Activated T-cell treated with anti-CD3 and anti-CD28 coated beads, Interleukin-2, amount 50 U/mL, for 1 hour (primary cell): ENCODE data around the gene RNF10.
A peak's percentile ranks its signal among the peaks of the same experiment; 100 is the strongest.
"Not testable (repeated sequence)": the region's sequence is repeated elsewhere in the genome, so short reads cannot be mapped to it uniquely, and the experiment has no call there.

Experiments
- DNase-seq: peaks from one replicate; pipeline ENCODE4 v3.0.0-alpha.2; 2020

The RNF10 gene

DNA sequence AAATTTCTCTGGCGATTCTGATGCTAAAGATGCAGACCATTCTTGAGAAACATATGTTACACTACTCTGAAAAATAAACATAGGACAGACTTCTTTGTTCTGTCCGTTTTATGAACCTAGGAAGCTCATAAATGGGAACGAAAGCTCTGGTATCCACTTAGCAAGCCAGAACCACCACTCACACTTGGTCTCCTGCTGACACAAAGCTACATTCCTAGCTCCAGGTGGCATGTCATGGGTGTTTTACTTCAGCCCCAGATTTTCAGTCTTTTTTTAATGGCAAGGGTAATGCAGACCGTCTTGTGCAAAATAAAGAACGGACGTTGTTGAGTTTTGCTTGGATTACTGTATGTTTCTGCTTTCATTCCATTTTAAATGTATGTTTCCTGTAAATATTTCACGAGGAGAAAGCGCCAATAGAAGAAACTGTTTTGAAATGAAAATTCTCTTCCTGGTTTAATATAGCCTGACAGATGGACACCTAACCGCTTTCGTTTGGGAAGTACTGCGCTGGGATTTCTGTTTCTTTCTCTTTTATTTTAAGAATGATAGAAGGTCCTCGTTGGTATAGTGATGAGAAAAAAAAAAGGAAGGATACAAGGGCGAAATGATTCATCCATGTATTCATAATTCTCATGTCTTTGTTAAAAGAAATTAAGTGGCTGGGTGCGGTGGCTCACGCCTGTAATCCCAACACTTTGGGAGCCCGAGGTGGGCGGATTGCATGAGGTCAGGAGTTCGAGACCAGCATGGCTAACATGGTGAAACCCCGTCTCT lies 4.3 kb upstream of the RNF10 start:
- no peak for DNase-seq

DNA sequence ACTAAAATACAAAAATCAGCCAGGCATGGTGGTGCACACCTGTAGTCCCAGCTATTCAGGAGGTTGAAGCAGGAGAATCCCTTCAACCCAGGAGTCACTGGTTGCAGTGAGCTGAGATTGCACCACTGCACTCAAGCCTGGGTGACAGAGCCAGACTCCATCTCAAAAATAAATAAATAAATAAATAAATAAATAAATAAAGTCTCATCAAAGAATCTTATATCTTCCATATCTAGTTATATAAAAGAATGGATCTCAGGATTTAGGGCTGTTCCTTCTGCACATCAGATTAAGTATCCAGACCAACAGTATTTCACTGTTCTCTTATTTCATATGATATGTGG lies 3.8 kb upstream of the RNF10 start:
- not testable (repeated sequence) for DNase-seq

DNA sequence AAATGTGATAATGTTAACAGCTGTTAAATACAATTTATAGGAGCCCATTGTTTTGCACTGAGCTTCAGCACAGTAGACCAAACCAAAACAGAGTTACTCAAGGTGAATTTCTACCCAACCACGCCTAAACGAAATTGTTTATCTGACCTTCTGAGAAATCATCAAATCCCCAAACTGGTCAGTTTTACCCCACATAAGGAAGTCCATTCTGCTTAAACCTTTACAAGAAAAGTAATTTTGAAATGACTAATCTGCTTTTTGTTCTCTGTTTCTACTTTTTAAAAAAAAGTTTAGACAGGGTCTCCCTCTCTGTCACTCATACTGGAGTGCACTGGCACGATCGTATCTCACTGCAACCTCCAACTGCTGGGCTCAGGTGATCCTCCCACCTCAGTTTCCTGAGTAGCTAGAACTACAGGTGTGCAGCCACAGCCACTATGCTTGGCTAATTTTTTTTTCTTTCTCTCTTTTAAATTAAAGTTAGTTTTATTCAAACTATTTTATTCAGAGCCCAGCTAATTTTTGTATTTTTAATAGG lies 1.4 kb upstream of the RNF10 start:
- no peak for DNase-seq

GRCh38 chr12:120534703-120535655 lies 823 bp downstream of the RNF10 start:
- DNase-seq = peak; percentile 67

DNA sequence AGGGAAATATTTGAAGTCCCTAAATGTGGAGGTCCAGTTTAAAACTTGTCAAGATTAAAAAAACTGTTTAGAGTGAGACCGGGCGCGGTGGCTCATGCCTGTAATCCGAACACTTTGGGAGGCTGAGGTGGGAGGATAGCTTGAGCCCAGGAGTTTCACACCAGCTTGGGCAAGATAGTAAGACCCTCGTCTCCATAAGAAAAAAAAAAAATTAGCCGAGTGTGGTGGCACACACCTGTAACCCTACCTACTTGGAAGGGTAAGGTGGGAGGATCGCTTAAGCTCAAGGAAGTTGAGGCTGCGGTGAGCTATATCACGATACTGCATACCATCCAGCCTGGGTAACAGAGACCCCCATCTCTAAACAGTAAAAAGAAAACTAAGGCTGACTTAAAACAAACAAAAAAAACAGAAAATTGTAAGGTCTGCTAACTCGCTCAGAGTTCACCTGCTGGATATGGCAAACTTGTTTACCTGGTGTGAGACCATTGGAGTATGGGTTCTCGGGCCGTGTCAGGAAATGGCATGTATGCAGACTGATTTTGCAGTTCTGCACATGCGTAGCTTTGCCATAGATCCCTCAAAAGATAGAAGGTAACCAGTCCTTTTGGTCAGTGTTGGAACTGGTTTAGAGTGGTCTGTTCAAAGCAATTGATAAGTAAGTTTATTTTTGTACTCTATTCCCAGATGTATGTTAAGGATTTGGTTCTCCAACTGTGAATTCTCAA lies 2.1 kb downstream of the RNF10 start:
- no peak for DNase-seq

DNA sequence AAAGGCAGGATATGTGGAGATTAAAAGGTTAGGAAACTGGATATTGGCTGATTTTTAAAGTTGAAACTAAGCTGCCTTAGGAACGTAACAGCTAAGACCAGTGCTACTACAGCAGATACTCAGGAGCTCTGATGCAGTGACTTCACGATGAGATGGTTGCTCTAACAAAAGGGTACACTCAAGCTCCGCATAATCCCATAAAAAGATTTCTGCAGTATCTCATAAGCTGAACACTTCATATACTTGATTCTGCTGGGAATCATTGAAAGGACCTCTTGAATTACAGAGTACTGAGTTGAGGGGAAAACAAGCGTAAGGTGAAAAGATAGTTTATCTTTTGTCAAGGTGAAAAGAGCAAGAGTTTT lies 3.7 kb downstream of the RNF10 start:
- DNase-seq = no peak

DNA sequence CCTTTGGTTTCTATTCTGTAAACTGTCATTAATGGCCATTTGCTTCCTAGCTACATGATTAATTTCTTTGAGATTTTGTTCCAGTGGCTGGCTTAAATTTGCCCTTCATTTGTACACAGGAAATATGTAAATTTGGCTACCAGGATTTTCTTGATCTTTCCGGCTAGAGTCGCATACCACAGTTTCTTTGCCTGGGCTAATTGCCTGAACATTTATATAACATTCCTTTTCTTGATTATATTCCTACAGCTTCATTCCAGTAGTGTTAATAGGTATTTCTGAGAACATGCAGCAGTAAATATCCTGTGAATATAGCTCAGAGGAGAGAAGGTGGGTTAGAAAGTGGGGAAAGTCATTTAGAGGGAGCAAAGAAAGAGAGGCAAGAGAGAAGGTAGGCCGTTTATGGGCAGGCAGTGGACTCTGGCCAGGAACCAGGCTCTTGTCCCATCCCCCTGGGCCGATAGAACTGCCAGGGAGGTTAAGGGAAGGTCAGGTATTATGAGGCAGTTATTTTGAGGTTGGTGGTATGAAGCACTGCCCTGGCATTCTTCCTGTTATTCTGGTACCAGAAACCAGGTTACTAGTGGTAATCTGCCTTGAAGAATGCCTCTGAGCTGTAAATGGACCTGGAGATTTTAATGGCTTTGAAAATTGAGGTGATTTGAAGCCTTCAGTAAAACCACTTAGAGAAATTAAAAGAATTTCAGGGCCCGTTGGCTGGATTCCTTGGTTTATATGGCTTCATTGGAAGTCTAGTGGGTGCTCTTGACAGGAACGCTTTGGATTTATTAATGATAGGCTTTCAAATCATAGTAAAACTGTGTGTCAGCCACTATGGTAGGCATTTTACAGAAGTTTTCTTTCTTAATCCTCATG lies 4.4 kb downstream of the RNF10 start:
- DNase-seq = no peak

GRCh38 chr12:120539303-120539702 lies 5.1 kb downstream of the RNF10 start:
- no peak for DNase-seq

- DNase-seq = no peak
These were observed 6.3 kb downstream of the RNF10 start for GRCh38 chr12:120540445-120540844.

GRCh38 chr12:120542166-120542565 lies 8.0 kb downstream of the RNF10 start:
- DNase-seq = no peak

GRCh38 chr12:120544691-120545090 lies 10.5 kb downstream of the RNF10 start:
- no peak for DNase-seq

GRCh38 chr12:120546050-120546386 lies 11.9 kb downstream of the RNF10 start:
- DNase-seq = no peak

- no peak for DNase-seq
These were observed 20.5 kb downstream of the RNF10 start for GRCh38 chr12:120554678-120555077.

DNA sequence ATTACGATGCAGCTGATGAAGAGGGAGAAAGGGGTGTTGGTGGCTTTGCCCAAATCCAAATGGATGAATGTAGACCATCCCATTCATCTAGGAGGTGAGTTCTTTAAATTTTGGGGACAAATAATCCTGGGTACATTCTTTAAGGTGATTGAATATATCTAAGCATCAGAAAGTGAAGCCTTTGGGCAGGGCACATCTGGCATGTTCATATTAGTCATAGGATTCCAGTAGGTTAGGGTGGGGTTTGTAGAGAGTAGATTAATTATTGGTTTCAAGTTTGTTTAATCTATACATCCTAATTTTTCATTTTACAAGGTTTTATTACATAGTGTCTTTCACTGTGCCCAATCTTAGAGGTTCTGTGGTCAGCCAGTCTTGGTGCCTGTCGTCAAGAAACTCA lies 23.4 kb downstream of the RNF10 start:
- DNase-seq = no peak

DNA sequence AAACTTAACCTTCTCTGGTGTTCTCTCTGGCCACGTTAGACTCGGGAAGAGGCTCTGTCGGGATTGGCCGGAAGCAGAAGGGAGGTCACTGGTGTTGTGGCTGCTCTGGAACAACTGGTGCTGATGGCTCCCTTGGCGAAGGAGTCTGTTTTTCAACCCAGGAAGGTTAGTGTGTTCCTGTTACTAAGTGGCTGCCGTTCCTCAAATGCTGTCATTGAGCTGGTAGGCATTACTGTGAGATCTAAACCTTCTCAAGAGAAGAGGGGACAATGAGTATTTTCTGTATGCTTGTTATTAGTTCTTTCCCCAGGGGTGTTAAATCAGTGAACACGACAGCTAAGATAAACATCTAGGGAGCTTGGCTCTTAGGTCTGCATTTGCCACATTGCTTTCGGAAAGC lies 28.8 kb downstream of the RNF10 start:
- no peak for DNase-seq

DNA sequence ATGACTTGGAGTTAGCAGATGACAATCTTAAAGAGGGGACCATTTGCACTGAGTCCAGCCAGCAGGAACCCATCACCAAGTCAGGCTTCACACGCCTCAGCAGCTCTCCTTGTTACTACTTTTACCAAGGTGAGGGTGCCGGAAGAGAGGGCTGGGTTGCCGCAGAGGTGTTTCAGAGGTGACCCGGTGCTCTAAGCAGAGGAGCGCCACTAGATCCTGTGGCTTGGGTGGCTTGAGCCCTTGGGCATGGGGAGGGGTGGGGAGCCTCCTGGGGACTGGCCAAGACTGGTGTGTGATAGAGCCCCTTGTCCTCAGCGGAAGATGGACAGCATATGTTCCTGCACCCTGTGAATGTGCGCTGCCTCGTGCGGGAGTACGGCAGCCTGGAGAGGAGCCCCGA lies 29.3 kb downstream of the RNF10 start:
- DNase-seq = no peak

DNA sequence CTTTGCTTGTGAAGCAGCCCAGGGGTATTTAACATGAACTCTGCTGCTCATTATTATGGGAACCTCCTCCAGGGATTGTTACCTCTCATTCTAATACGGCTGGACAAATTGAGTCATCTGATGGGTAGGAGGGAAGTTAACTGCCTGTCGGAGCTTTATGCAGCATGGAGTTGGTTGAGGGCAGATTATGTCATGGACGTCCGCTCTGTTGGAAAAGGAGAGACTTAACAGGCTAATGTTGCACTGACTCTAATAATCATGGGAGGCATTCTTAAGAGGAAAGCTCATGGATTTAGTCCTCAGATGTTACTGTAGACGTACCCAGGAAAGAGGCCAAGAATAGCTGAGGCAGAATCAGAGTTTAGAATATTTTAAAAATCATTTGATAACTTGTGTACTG lies 37.1 kb downstream of the RNF10 start:
- DNase-seq = no peak

DNA sequence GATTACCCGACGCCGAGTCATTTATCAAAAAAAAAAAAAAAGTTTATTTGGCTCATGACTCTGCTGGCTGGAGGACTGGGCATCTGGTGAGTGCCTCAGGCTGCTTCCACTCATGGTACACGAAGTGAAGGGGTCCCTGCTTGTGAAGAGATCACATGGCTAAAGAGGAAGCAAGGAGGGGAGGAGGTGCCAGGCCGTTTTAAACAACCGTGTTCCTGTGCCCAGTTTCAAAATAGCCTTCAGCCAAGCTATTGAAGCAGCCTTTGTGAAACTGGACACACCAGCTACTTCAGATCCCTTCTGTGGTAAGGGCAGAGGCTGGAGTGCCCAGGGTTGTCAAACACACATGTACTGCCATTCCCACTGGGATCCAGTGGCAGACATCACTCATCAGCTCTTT lies 39.4 kb downstream of the RNF10 start:
- no peak for DNase-seq

- DNase-seq = no peak
These were observed 40.0 kb downstream of the RNF10 start for GRCh38 chr12:120574106-120574505.

DNA sequence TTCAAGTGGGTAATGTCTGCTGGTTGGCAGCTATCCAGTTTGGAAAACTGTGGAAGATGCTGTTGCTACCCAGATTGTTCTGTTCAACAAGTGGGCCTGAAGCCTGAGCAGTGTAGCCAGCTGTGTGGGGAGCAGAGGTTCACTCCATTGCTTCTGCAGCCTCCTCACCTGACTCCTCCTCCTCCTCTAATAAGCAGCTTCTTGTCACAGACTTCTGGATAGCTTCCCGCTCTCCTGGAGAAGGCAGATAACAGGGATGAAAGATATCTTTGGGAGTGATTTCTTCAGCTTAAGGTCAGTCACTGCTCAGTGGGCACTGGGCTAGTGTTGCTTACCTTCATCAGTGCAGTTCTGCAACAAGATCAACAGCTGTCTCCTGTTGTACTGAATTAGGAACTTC lies 45.0 kb downstream of the RNF10 start:
- no peak for DNase-seq

GRCh38 chr12:120580787-120581723 lies 46.9 kb downstream of the RNF10 start, which contains the start of gene POP5:
Gene POP5 (minus strand): TSS chr12:120581402. CDS start chr12:120581362, 40 bp downstream.
- peak; percentile 89 for DNase-seq
